Measurements from ENCODE around the gene ACADM. TPM values are rescaled to one million over a fixed set of nuclear protein-coding genes. Genes with fewer than 3 reads are reported as not detected.
"Not testable (repeated sequence)": the region's sequence is repeated elsewhere in the genome, so short reads cannot be mapped to it uniquely, and the experiment has no call there.

Gene ACADM
- polyA plus RNA-seq, 1 of the 3 experiments (the other 2 are of a cell fraction) = 18.6 TPM

DNA sequence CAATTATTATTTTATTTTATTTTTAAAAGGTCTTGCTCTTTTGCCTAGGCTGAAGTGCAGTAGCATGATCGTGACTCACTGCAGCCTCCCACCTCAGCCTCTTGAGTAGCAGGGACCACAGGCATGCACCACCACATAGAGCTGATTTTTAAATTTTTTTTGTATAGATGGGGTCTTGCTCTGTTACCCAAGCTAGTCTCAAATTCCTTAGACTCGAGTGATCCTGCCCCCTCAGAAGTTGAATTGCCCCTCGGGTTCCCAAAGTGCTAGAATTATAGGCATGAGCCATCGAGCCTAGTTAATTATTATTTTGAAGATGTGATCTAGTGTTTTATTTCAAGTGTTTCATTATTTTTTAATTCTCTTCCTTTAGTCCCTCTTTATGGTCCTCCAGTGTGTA is 84.4 kb downstream of the ACADM start:
- Histone ChIP-seq H3F3A (replicated peaks; ENCODE audit: insufficient read depth) (peaks cover 15% of the 10 kb centered on the region), H2AFZ (ENCODE audit: low read depth) (no peak overlapping the region), H3K9me2 (no peaks in the 10 kb centered on the region), H3K36me3 (replicated peaks in 1 of 2; ENCODE audit: control insufficient read depth in 1 of 2, insufficient read depth in 2 of 2, low read length in 1 of 2) (no peaks in the 10 kb centered on the region), H3K9ac (no peak overlapping the region), H3K27me3 (ENCODE audit: insufficient read depth) (no peaks in the 10 kb centered on the region), H3K4me3 (ENCODE audit: low read depth in 2 of 2, low read length in 1 of 2) (no peak overlapping the region), H3K4me1 (ENCODE audit: control insufficient read depth in 1 of 2, insufficient read depth in 2 of 2, low read depth in 1 of 2, low read length in 1 of 2) (peaks cover 0 to 16% of the 10 kb centered on the region in 2 experiments; a peak in 2 of 4 replicates), H4K20me1 (ENCODE audit: insufficient read depth) (no peaks in the 10 kb centered on the region), H3K9me3 (no peaks in the 10 kb centered on the region), H3K4me2 (no peak overlapping the region), H3K27ac (ENCODE audit: low read depth in 2 of 2, low read length in 1 of 2) (no peak overlapping the region), H3K79me2 (ENCODE audit: insufficient read depth) (no peaks in the 10 kb centered on the region)
- CTCF ChIA-PET = no interaction called here
- POLR2A ChIA-PET = no interaction called here
- TF ChIP-seq RXRA (IDR thresholded peaks at IDR 0.05; ENCODE audit: borderline replicate concordance, low read depth) = no peak
- no peak for TF ChIP-seq FOSL2 (IDR thresholded peaks at IDR 0.05; ENCODE audit: borderline replicate concordance, low read depth)
- no peak for TF ChIP-seq FOXM1 (IDR thresholded peaks at IDR 0.05; ENCODE audit: low read depth)
- TF ChIP-seq PBX3 (IDR thresholded peaks at IDR 0.05) = no peak
- TF ChIP-seq RCOR1 (IDR thresholded peaks at IDR 0.05; ENCODE audit: low read length) = no peak
- no peak for TF ChIP-seq NFIC (IDR thresholded peaks at IDR 0.05; ENCODE audit: borderline replicate concordance)
- no peak for TF ChIP-seq SMC3 (IDR thresholded peaks at IDR 0.05; ENCODE audit: low read depth, low read length)
- no peak for TF ChIP-seq POLR2AphosphoS5 (IDR thresholded peaks at IDR 0.05; ENCODE audit: low read depth, low read length)
- TF ChIP-seq MEF2A (IDR thresholded peaks at IDR 0.05; ENCODE audit: borderline replicate concordance, low read depth) = no peak
- no peak for TF ChIP-seq TCF12 (IDR thresholded peaks at IDR 0.05)
- TF ChIP-seq FOXJ3 (CRISPR knock-in tag; IDR thresholded peaks at IDR 0.05) = no peak
- TF ChIP-seq USF2 (IDR thresholded peaks at IDR 0.05; ENCODE audit: borderline replicate concordance, low read depth, low read length) = no peak
- no peak for TF ChIP-seq ELF1 (IDR thresholded peaks at IDR 0.05)
- DNase-seq = no peak
- WGBS (ENCODE audit: low lambda C conversion rate) = 72% methylated on average over 4 of the region's 4 CpGs

- CTCF ChIA-PET = interaction anchor here (0.7 kb wide), 1 partner anchor 8 kb away, joined by 3 read pairs; no protein-coding TSS in a partner anchor
- H2AFZ ChIP-seq (ENCODE audit: low read depth); H4K20me1 ChIP-seq (ENCODE audit: insufficient read depth); DNase-seq; H3K4me3 ChIP-seq (ENCODE audit: low read depth in 2 of 2, low read length in 1 of 2); H3K79me2 ChIP-seq (ENCODE audit: insufficient read depth); H3K9me2 ChIP-seq; H3K4me2 ChIP-seq; H3K27me3 ChIP-seq (ENCODE audit: insufficient read depth); H3K9ac ChIP-seq; POLR2A ChIA-PET; H3K36me3 ChIP-seq (replicated peaks in 1 of 2; ENCODE audit: control insufficient read depth in 1 of 2, insufficient read depth in 2 of 2, low read length in 1 of 2); H3K9me3 ChIP-seq; H3K27ac ChIP-seq (ENCODE audit: low read depth in 2 of 2, low read length in 1 of 2): not testable (repeated sequence)
- H3K4me1 ChIP-seq (ENCODE audit: control insufficient read depth in 1 of 2, insufficient read depth in 2 of 2, low read depth in 1 of 2, low read length in 1 of 2) = peaks cover 0 to 16% of the 10 kb centered on the region in 2 experiments; a peak in 2 of 4 replicates
- H3F3A ChIP-seq (replicated peaks; ENCODE audit: insufficient read depth) = peaks cover 15% of the 10 kb centered on the region
- WGBS (ENCODE audit: low lambda C conversion rate) = 87% methylated on average over 3 of the region's 3 CpGs
Measured at GRCh38 chr1:75810113-75810512, 85.6 kb downstream of the ACADM start.
